Measurements from ENCODE around the gene ADM. TPM values are rescaled to one million over a fixed set of nuclear protein-coding genes. Genes with fewer than 3 reads are reported as not detected.
A peak's percentile ranks its signal among the peaks of the same experiment; 100 is the strongest.

The ADM gene
- total RNA-seq, 1 experiment from 2014 or later: 87.2 TPM

DNA sequence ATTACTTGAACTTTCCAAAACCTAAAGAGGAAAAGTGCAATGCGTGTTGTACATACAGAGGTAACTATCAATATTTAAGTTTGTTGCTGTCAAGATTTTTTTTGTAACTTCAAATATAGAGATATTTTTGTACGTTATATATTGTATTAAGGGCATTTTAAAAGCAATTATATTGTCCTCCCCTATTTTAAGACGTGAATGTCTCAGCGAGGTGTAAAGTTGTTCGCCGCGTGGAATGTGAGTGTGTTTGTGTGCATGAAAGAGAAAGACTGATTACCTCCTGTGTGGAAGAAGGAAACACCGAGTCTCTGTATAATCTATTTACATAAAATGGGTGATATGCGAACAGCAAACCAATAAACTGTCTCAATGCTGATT lies 2.1 kb downstream of the ADM start:
- no TSS peak for BruUV-seq (replicated peaks)
- CTCF ChIA-PET: interaction anchor here (0.6 to 3.3 kb wide), 8 partner anchors 11 to 944 kb away, joined by 3 to 18 read pairs (median 3); no protein-coding TSS in a partner anchor

GRCh38 chr11:10307400-10308200 lies 2.7 kb downstream of the ADM start:
- peaks cover 42 to 64% of the 10 kb centered on the region in 2 experiments for H3K4me1 ChIP-seq (ENCODE audit: control insufficient read depth in 1 of 2, insufficient read depth in 2 of 2, low read length in 2 of 2)
- peak; percentile 84 for DNase-seq (ENCODE audit: low read depth, low spot score)

More for the DNA sequence above, 2.1 kb downstream of the ADM start:
- POLR2A ChIA-PET: interaction anchor here (1.2 to 3.7 kb wide), 3 partner anchors 95 to 548 kb away, joined by 3 to 18 read pairs (median 5); no protein-coding TSS in a partner anchor
- peak overlapping the region; percentile 98 for H3K4me2 ChIP-seq (ENCODE audit: low read length)
- peak overlapping the region; percentile 85 to 93 for H3K4me3 ChIP-seq (replicated peaks in 1 of 2; ENCODE audit: low read depth in 1 of 2, low read length in 2 of 2)
- TF ChIP-seq EZH2 (IDR thresholded peaks at IDR 0.05): no peak
- TF ChIP-seq CEBPB (IDR thresholded peaks at IDR 0.05; ENCODE audit: low read depth): no peak
- TF ChIP-seq SIN3A (IDR thresholded peaks at IDR 0.05; ENCODE audit: low read depth): no peak
- H3K36me3 ChIP-seq (ENCODE audit: control insufficient read depth in 1 of 2, insufficient read depth in 2 of 2, low read length in 2 of 2): peaks cover 0 to 15% of the 10 kb centered on the region in 2 experiments; a peak in 2 of 4 replicates
- peak overlapping the region; percentile 94 for H3K9ac ChIP-seq (ENCODE audit: low read length)
- no peaks in the 10 kb centered on the region for H4K20me1 ChIP-seq (ENCODE audit: insufficient read depth)
- H3K4me1 ChIP-seq (ENCODE audit: control insufficient read depth in 1 of 2, insufficient read depth in 2 of 2, low read length in 2 of 2): peaks cover 45 to 69% of the 10 kb centered on the region in 2 experiments
- H3K27ac ChIP-seq (ENCODE audit: low read depth, low read length): peak overlapping the region; percentile 97
- ATAC-seq (no peak), DNase-seq (ENCODE audit: low read depth, low spot score) (no peak)
- no peaks in the 10 kb centered on the region for H3K27me3 ChIP-seq (ENCODE audit: insufficient read depth, low read length)
- peaks cover 42% of the 10 kb centered on the region for H3K79me2 ChIP-seq (ENCODE audit: insufficient read depth, low read length)
- no peak overlapping the region for H2AFZ ChIP-seq (ENCODE audit: low read depth, low read length, poor library complexity, severe bottlenecking)
- H3K9me3 ChIP-seq (ENCODE audit: control insufficient read depth in 1 of 2, insufficient read depth in 1 of 2, low read depth in 1 of 2, low read length in 2 of 2): no peaks in the 10 kb centered on the region
- RAD21 ChIA-PET (ENCODE audit: low non-redundant PET in 1 of 2, low total read pairs in 2 of 2, uncharacterized antibody in 2 of 2, unreplicated experiment in 2 of 2): interaction anchor here (0.6 to 2.1 kb wide), 3 partner anchors 30 to 548 kb away, joined by 3 to 6 read pairs (median 5); no protein-coding TSS in a partner anchor
- H3K9me2 ChIP-seq (ENCODE audit: insufficient read depth): no peaks in the 10 kb centered on the region
- intact Hi-C loops (cut with micrococcal nuclease): loop anchor here (5.0 kb wide), 4 partner anchors 230 to 695 kb away; no protein-coding TSS in a partner anchor

More at GRCh38 chr11:10307400-10308200, 2.7 kb downstream of the ADM start:
- RAD21 ChIA-PET (ENCODE audit: low non-redundant PET in 1 of 2, low total read pairs in 2 of 2, uncharacterized antibody in 2 of 2, unreplicated experiment in 2 of 2): interaction anchor here (0.6 to 2.5 kb wide), 8 partner anchors 14 to 549 kb away, joined by 3 to 8 read pairs (median 4); no protein-coding TSS in a partner anchor
- Histone ChIP-seq H2AFZ (ENCODE audit: low read depth, low read length, poor library complexity, severe bottlenecking) (no peak overlapping the region), H3K4me2 (ENCODE audit: low read length) (peak overlapping the region; percentile 98), H3K27me3 (ENCODE audit: insufficient read depth, low read length) (no peaks in the 10 kb centered on the region), H3K36me3 (ENCODE audit: control insufficient read depth in 1 of 2, insufficient read depth in 2 of 2, low read length in 2 of 2) (peaks cover 0 to 15% of the 10 kb centered on the region in 2 experiments; a peak in 2 of 4 replicates), H3K79me2 (ENCODE audit: insufficient read depth, low read length) (peaks cover 36% of the 10 kb centered on the region), H4K20me1 (ENCODE audit: insufficient read depth) (no peaks in the 10 kb centered on the region), H3K9ac (ENCODE audit: low read length) (peak overlapping the region; percentile 94), H3K27ac (ENCODE audit: low read depth, low read length) (peak overlapping the region; percentile 97), H3K9me3 (ENCODE audit: control insufficient read depth in 1 of 2, insufficient read depth in 1 of 2, low read depth in 1 of 2, low read length in 2 of 2) (no peaks in the 10 kb centered on the region), H3K9me2 (ENCODE audit: insufficient read depth) (no peaks in the 10 kb centered on the region), H3K4me3 (replicated peaks in 1 of 2; ENCODE audit: low read depth in 1 of 2, low read length in 2 of 2) (peak overlapping the region; percentile 85 to 93)
- POLR2A ChIA-PET: interaction anchor here (1.2 to 3.7 kb wide), 5 partner anchors 14 to 549 kb away, joined by 3 to 18 read pairs (median 5); no protein-coding TSS in a partner anchor
- no peak for TF ChIP-seq ZNF274 (IDR thresholded peaks at IDR 0.05; ENCODE audit: low read depth, low read length)
- peak; percentile 41; the same call in 1 of the 2 replicates for TF ChIP-seq ZFX (IDR thresholded peaks at IDR 0.05)
- TF ChIP-seq JUND (IDR thresholded peaks at IDR 0.05): no peak
- peak; percentile 89 for TF ChIP-seq POLR2AphosphoS5 (IDR thresholded peaks at IDR 0.05; ENCODE audit: low read depth, low read length)
- TF ChIP-seq CTCF (IDR thresholded peaks at IDR 0.05 in 2 of 3, conservative IDR thresholded peaks at IDR 0.05 in 1 of 3; ENCODE audit: borderline replicate concordance in 1 of 3, insufficient read depth in 1 of 3, low read depth in 2 of 3, low read length in 2 of 3): peak in 2 of 3 experiments; percentile 94 to 98; a peak in 4 of 6 replicates
- TF ChIP-seq POLR2A (IDR thresholded peaks at IDR 0.05; ENCODE audit: borderline replicate concordance, extremely low read depth, insufficient read depth, insufficient read length): peak; percentile 11
- peak; percentile 69 for TF ChIP-seq TCF7L2 (IDR thresholded peaks at IDR 0.05; ENCODE audit: borderline replicate concordance, extremely low read depth, insufficient read depth, insufficient read length)
- TF ChIP-seq ZBTB33 (IDR thresholded peaks at IDR 0.05; ENCODE audit: extremely low read depth, insufficient replicate concordance, low read length): peak; percentile 13
- TF ChIP-seq CBX3 (IDR thresholded peaks at IDR 0.05; ENCODE audit: low read depth): no peak
- TF ChIP-seq YY1 (IDR thresholded peaks at IDR 0.05; ENCODE audit: extremely low read depth, insufficient replicate concordance, low read depth, low read length): peak; percentile 75
- ATAC-seq: peak; percentile 41
- CTCF ChIA-PET: interaction anchor here (0.6 to 3.7 kb wide), 11 partner anchors 12 to 944 kb away, joined by 3 to 25 read pairs (median 3); no protein-coding TSS in a partner anchor
- intact Hi-C loops (cut with micrococcal nuclease): loop anchor here (1.0 to 5.0 kb wide), 7 partner anchors 59 to 695 kb away; no protein-coding TSS in a partner anchor
- no TSS peak for BruUV-seq (replicated peaks)
